Measurements from ENCODE around the gene GALNS. TPM values are rescaled to one million over a fixed set of nuclear protein-coding genes. Genes with fewer than 3 reads are reported as not detected.

The GALNS gene
- total and polyA plus RNA-seq, 2 of the 8 experiments (the other 6 are each of a cell fraction or from before 2014, with no cell fraction given), result 8.9 to 17.8 TPM

DNA sequence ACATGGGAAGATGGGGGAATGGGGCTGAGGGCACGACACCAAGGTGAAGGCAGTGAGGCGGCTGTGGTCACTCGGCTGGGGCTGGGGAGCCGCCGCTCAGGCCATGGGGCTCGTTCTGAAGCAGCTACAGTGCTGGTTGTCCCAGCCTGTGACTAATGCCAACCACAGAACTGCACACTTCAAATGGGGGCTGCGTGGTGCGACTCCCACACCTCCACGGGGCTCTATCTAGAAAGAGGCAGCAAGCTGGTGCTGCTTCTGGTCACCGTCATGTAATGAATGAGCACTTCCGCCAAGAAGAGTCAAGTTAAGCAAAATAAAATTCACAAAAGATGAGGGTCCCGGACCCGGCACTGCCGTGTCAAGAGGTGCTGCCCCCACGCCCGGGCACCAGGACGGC is 20.0 kb downstream of the GALNS start (continued):
- TF ChIP-seq, protein P1, sequence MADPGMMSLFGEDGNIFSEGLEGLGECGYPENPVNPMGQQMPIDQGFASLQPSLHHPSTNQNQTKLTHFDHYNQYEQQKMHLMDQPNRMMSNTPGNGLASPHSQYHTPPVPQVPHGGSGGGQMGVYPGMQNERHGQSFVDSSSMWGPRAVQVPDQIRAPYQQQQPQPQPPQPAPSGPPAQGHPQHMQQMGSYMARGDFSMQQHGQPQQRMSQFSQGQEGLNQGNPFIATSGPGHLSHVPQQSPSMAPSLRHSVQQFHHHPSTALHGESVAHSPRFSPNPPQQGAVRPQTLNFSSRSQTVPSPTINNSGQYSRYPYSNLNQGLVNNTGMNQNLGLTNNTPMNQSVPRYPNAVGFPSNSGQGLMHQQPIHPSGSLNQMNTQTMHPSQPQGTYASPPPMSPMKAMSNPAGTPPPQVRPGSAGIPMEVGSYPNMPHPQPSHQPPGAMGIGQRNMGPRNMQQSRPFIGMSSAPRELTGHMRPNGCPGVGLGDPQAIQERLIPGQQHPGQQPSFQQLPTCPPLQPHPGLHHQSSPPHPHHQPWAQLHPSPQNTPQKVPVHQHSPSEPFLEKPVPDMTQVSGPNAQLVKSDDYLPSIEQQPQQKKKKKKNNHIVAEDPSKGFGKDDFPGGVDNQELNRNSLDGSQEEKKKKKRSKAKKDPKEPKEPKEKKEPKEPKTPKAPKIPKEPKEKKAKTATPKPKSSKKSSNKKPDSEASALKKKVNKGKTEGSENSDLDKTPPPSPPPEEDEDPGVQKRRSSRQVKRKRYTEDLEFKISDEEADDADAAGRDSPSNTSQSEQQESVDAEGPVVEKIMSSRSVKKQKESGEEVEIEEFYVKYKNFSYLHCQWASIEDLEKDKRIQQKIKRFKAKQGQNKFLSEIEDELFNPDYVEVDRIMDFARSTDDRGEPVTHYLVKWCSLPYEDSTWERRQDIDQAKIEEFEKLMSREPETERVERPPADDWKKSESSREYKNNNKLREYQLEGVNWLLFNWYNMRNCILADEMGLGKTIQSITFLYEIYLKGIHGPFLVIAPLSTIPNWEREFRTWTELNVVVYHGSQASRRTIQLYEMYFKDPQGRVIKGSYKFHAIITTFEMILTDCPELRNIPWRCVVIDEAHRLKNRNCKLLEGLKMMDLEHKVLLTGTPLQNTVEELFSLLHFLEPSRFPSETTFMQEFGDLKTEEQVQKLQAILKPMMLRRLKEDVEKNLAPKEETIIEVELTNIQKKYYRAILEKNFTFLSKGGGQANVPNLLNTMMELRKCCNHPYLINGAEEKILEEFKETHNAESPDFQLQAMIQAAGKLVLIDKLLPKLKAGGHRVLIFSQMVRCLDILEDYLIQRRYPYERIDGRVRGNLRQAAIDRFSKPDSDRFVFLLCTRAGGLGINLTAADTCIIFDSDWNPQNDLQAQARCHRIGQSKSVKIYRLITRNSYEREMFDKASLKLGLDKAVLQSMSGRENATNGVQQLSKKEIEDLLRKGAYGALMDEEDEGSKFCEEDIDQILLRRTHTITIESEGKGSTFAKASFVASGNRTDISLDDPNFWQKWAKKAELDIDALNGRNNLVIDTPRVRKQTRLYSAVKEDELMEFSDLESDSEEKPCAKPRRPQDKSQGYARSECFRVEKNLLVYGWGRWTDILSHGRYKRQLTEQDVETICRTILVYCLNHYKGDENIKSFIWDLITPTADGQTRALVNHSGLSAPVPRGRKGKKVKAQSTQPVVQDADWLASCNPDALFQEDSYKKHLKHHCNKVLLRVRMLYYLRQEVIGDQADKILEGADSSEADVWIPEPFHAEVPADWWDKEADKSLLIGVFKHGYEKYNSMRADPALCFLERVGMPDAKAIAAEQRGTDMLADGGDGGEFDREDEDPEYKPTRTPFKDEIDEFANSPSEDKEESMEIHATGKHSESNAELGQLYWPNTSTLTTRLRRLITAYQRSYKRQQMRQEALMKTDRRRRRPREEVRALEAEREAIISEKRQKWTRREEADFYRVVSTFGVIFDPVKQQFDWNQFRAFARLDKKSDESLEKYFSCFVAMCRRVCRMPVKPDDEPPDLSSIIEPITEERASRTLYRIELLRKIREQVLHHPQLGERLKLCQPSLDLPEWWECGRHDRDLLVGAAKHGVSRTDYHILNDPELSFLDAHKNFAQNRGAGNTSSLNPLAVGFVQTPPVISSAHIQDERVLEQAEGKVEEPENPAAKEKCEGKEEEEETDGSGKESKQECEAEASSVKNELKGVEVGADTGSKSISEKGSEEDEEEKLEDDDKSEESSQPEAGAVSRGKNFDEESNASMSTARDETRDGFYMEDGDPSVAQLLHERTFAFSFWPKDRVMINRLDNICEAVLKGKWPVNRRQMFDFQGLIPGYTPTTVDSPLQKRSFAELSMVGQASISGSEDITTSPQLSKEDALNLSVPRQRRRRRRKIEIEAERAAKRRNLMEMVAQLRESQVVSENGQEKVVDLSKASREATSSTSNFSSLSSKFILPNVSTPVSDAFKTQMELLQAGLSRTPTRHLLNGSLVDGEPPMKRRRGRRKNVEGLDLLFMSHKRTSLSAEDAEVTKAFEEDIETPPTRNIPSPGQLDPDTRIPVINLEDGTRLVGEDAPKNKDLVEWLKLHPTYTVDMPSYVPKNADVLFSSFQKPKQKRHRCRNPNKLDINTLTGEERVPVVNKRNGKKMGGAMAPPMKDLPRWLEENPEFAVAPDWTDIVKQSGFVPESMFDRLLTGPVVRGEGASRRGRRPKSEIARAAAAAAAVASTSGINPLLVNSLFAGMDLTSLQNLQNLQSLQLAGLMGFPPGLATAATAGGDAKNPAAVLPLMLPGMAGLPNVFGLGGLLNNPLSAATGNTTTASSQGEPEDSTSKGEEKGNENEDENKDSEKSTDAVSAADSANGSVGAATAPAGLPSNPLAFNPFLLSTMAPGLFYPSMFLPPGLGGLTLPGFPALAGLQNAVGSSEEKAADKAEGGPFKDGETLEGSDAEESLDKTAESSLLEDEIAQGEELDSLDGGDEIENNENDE (IDR thresholded peaks at IDR 0.05; ENCODE audit: insufficient replicate concordance, low read length), result no peak
- TF ChIP-seq SRF (IDR thresholded peaks at IDR 0.05; ENCODE audit: low read depth, low read length) (no peak), CBX5 (IDR thresholded peaks at IDR 0.05; ENCODE audit: low read depth, low read length) (no peak), JUN (IDR thresholded peaks at IDR 0.05; ENCODE audit: low read depth, low read length) (no peak), SIRT6 (IDR thresholded peaks at IDR 0.05; ENCODE audit: low read length) (no peak), KDM4A (IDR thresholded peaks at IDR 0.05; ENCODE audit: low read depth, low read length, severe bottlenecking) (no peak), HDAC6 (IDR thresholded peaks at IDR 0.05; ENCODE audit: low read depth, low read length) (no peak), SP4 (IDR thresholded peaks at IDR 0.05; ENCODE audit: low read length) (no peak), ZNF274 (IDR thresholded peaks at IDR 0.05; ENCODE audit: borderline replicate concordance, extremely low read depth, low read length) (no peak), BRCA1 (IDR thresholded peaks at IDR 0.05; ENCODE audit: low read depth, low read length) (no peak)
